ENCODE results near the gene GABRG3. TPM values are rescaled to one million over a fixed set of nuclear protein-coding genes. Genes with fewer than 3 reads are reported as not detected.

GABRG3 gene
- total and polyA plus RNA-seq, 9 of the 15 experiments (the other 6 are each of a cell fraction or from before 2014, with no cell fraction given) = 4.0 to 15.1 (median 11.2) TPM

GRCh38 chr15:27027229-27027628 is 56.2 kb downstream of the GABRG3 start (continued):
- TF ChIP-seq ZNF609 (CRISPR knock-in tag; IDR thresholded peaks at IDR 0.05; ENCODE audit: borderline replicate concordance) = no peak

GRCh38 chr15:27028858-27029477 is 58.0 kb downstream of the GABRG3 start:
- Histone ChIP-seq H3K79me2 (ENCODE audit: control insufficient read depth, insufficient read depth, low read length) (no peaks in the 10 kb centered on the region), H3K4me2 (ENCODE audit: insufficient read depth, low read length) (no peak overlapping the region), H3K9me1 (ENCODE audit: control insufficient read depth, insufficient read depth, low read length) (no peaks in the 10 kb centered on the region), H2AFZ (ENCODE audit: low read depth, low read length) (no peak overlapping the region), H3K4me1 (replicated peaks in 1 of 2; ENCODE audit: control insufficient read depth in 2 of 2, insufficient read depth in 2 of 2, low read length in 2 of 2) (no peaks in the 10 kb centered on the region), H3K27ac (ENCODE audit: extremely low read depth, low read depth, low read length) (no peak overlapping the region), H3K4me3 (no peak overlapping the region), H3K9ac (ENCODE audit: insufficient read depth in 1 of 2, low read depth in 2 of 2, low read length in 2 of 2) (no peak overlapping the region), H3K9me3 (replicated peaks; ENCODE audit: control insufficient read depth, insufficient read depth, low read depth, low read length) (no peaks in the 10 kb centered on the region), H3K36me3 (ENCODE audit: control insufficient read depth, insufficient read depth, low read length) (no peaks in the 10 kb centered on the region), H4K20me1 (replicated peaks; ENCODE audit: control insufficient read depth, insufficient read depth, low read length) (no peaks in the 10 kb centered on the region), H3K27me3 (ENCODE audit: control insufficient read depth in 2 of 2, insufficient read depth in 2 of 2, low read length in 2 of 2) (peaks cover 17 to 29% of the 10 kb centered on the region in 2 experiments; a peak in 4 of 5 replicates)
- intact Hi-C loops (cut with micrococcal nuclease) (no loop called here), in situ Hi-C loops (cut with MboI) (no loop called here)
- TF ChIP-seq HOMEZ (CRISPR knock-in tag; IDR thresholded peaks at IDR 0.05) (no peak), MCM3 (IDR thresholded peaks at IDR 0.05) (no peak), OTX1 (CRISPR knock-in tag; IDR thresholded peaks at IDR 0.05) (no peak), ZNF436 (CRISPR knock-in tag; IDR thresholded peaks at IDR 0.05) (no peak)
- ChIA-PET POLR2A (no interaction called here), CTCF (ENCODE audit: low intra/inter-chr PET ratio) (no interaction called here)
- no peak for ATAC-seq
- FAIRE-seq = no peak
- 0% methylated on average over 12 of the region's 12 CpGs for WGBS (ENCODE audit: insufficient coverage, low coverage, missing lambda C conversion rate)
- BruUV-seq (replicated peaks) = no TSS peak
- no peak for DNase-seq (ENCODE audit: extremely low read depth in 1 of 4, low spot score in 3 of 4)

Data from K562 (cell line).